Neural cell (in vitro differentiated cells): ENCODE measurements around the gene NCKAP5.

ENCODE experiments used
- CTCF ChIP-seq: fragments of 450-650 bp; IDR thresholded peaks from 2 replicates; pipeline ENCODE4 v1.5.1; 2014; ENCODE audit warnings: antibody characterized with exemption, mild to moderate bottlenecking, moderate library complexity; ENCODE audit not compliant: poor library complexity, severe bottlenecking
- POLR2AphosphoS5 ChIP-seq: IDR thresholded peaks from 2 replicates; pipeline ENCODE4 v1.6.1; 2012
- SMC3 ChIP-seq: fragments of 450-650 bp; conservative IDR thresholded peaks from 2 replicates; pipeline ENCODE4 v1.6.1; 2014; ENCODE audit warnings: antibody characterized with exemption, mild to moderate bottlenecking, moderate library complexity; ENCODE audit not compliant: poor library complexity

GRCh38 chr2:133600266-133600928, 32.1 kb upstream of the NCKAP5 start:
- TF ChIP-seq CTCF (no peak), SMC3 (no peak), POLR2AphosphoS5 (no peak)
